NCI-H510A (cell line): ENCODE results near the gene SLC37A3.
"Not testable (repeated sequence)": the region's sequence is repeated elsewhere in the genome, so short reads cannot be mapped to it uniquely, and the experiment has no call there.

Source experiments
- DNase-seq: peaks from one replicate; lab custom pipeline; 2025; lab: John Stamatoyannopoulos, UW

SLC37A3 gene

DNA sequence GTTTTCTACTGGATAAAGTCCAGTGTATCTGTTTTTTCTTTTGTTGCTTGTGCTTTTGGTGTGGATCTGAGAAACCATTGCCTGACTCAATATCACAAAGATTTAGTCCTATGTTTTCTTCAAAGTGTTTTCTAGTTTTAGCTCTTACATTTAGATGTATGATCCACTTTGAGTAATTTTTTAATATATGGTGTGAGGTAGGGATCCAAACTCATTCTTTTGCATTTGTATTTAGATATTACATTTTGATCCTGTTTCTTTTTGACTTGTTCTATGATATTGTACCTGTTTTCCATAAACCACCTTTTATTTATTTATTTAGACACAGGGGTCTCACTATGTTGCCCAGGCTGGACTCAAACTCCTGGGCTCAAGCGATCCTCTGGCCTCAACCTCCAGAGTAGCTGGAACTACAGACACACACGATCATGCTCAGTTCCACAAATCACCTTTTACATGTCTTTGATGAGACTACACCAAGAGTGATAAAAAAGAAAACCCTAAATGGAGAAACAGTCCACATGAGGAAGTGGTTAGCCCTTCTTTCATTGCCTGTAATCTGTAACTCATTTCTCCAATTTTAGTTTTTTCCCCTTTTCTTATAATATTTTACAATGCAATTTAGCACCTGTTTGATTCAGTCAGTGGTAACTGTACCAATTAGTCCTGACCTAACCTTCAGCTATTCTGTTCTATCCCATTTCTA lies 86.0 kb downstream of the SLC37A3 start:
- no peak for DNase-seq

GRCh38 chr7:140311128-140311527 lies 87.2 kb downstream of the SLC37A3 start:
- not testable (repeated sequence) for DNase-seq

- no peak for DNase-seq
These were observed 87.9 kb downstream of the SLC37A3 start for GRCh38 chr7:140310337-140311002.

- no peak for DNase-seq
These were observed 90.3 kb downstream of the SLC37A3 start for GRCh38 chr7:140308060-140308459.

DNA sequence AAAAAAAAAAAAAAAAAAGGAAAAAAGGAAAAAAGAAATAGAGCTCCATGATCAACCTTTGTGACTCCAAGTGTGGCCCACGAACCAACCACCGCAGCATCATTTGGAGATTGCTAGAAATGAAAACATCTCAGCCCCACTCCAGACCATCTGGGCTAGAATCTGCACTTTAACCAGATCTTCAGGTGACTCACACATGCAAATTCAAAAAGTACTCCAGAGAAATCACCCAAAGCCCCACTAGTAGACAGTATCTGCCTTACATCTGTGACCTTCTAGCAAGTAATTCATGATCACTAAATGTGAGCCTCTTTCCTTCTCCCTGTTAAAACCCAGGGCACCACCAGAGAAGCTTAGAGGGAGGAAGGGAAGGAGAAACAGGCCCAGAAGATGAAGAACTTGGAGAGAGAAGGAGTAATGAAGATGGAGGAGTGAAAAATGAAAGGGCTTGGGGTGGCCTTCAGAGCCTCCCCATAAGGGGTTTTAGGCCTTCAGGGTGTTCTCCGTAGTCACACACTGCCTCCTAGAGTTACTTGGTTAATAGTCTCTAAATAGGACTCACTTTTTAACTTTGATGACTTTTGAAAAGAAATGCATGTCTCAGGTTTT lies 94.0 kb downstream of the SLC37A3 start:
- no peak for DNase-seq

DNA sequence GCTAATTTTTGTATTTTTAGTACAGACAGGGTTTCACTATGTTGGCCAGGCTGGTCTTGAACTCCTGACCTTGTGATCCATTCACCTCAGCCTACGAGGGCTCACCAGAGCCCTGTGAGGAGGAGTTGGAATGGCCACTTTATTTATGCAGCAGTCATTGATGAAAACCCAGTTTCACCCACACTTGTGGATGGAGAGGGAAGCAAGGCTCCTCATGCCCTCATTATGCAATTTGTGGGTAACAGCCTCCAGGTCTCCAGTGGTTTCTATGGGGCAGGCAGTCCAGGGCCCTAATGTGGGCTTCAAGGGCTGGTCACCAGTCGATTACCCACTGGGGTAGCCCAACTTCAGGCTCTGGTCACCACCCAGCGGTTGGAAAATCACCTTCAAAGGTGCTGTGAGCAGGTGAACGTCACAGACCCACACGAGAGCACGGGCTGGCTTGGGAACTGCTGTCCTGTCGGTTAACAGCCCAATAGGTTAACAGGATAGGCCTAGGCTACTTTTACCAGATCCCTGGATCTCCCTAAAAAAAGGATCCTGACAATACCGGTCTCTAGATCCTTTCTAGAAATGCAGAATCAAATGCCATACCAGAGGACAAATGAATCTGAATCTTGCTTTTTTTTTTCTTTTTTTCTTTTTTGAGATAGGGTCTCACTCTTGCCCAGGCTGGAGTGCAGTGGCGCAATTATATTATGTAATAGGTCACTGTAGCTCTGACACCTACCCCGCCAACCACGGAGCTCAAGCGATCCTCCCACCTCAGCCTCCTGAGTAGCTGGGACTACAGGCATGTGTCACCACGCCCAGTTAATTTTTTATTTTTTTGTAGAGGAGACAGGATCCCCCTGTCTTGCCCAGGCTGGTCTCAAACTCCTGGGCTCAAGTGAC lies 97.8 kb downstream of the SLC37A3 start:
- DNase-seq, result no peak

- DNase-seq, result no peak
These were observed 100.1 kb downstream of the SLC37A3 start for GRCh38 chr7:140298213-140298612.

DNA sequence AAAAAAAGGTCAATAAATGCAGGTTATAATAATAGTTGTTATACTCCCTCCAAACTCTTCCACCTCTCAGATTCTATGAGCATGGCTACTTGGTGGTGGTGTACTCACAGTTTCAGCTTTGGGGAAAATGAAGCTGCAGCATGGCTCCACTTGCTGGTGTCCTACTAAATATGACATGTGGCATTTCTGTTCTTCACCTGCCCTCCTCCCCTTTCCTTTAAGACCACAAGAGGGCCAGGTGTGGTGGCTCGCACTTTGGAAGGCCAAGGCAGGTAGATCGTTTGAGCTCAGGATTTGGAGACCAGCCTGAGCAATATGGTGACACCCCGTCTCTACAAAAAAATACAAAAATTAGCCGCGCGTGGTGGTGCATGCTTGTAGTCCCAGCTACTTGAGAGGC lies 101.1 kb downstream of the SLC37A3 start:
- no peak for DNase-seq

DNA sequence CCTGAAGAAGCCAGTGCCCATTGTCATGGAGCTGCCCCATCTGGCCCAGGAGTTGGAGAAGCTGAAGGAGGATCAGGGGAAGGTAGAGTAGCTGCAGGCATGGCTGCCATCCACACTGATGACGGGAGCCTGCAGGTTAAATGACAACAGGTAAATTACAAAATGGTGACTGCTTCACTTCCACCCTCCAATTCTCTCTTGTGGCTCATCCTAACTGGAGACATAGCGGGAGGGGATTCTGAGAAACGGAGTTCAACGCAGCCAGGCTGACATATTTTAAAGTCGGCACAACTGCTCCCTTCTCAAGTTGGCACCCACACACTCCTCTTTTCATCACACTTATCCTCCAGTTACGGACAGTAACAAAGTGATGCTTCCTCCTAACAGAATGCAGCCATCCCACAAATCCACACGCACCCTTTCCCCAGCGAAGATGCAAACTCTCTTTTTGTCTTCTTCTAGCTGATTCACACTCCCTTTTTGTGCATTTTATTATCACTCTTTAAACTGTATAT lies 103.0 kb downstream of the SLC37A3 start:
- DNase-seq, result no peak

GRCh38 chr7:140294454-140294853 lies 103.9 kb downstream of the SLC37A3 start:
- DNase-seq, result no peak

GRCh38 chr7:140292438-140292837 lies 105.9 kb downstream of the SLC37A3 start:
- no peak for DNase-seq

GRCh38 chr7:140289804-140290203 lies 108.5 kb downstream of the SLC37A3 start:
- no peak for DNase-seq

DNA sequence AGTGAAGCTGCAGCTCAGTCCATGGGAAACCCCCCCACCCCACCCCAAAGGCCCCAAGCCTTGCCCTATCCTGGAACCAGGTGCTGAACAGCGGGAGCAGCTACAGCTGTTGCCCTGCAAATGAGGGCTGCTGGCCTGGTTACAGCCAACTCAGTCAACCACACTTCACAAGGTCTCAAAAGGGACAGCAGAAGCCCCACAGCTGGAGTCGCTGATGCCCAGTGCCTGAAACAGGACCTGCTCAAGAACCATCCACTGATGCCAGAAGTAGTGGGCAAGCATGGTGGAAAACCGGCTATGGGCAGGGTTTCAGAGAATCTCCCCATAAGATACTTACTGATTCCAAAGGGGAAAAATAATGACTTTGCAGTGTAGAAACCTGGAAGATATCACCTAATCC lies 110.3 kb downstream of the SLC37A3 start:
- DNase-seq, result no peak

DNA sequence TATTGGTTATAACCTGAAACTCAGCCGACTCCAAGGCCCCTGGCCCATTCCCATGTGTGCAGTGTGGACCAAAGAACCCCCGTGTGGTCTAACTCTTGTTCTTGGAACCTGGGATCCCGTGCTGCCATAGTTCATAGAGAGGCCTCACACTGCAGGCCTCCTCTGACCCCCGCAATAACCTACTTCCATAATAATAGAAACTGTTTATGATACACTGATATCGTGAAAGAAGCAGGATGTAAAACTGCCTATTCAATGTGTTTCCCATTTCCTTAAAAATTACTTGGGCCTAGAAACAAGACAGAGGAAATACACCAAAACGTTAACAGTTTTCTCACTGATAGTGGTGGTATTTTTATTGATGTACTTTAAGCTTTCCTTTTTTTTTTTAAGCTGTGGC lies 112.4 kb downstream of the SLC37A3 start:
- no peak for DNase-seq

GRCh38 chr7:140284062-140284461 lies 114.3 kb downstream of the SLC37A3 start:
- no peak for DNase-seq
